GF-D8 (cell line): Measurements from ENCODE around the gene MUC22.

Experiments
- DNase-seq: peaks from one replicate; lab custom pipeline; 2025; lab: John Stamatoyannopoulos, UW

The MUC22 gene

DNA sequence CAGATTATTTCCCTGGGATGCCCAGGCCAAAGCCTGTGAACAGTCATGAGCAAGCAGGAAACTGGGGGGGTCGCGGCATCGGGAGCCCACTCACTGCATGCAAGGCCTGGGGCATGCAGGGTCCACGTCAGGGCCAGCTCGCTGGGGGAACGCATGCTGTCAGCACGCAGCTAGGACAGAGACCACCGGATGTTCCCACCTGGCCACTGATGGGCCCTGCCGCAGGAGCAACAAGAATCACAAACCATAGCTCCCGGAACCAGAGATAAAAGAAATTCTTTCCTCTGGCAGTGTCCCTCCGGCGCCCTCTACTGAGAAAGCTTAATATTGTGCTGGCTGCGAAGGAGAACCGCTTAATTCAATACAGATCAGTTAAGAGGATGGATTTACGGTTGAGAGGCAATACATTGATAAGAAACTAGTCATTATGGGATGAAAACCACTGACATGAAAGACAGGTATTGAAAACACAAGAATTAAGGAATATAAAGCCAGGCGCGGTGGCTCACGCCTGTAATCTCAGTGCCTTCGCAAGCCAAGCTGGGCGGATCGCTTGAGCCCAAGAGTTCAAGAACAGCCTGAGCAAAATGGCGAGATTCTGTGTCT lies 69.5 kb downstream of the MUC22 start:
- no peak for DNase-seq

- DNase-seq = no peak
These were observed 71.6 kb downstream of the MUC22 start for GRCh38 chr6:31081872-31082271.

DNA sequence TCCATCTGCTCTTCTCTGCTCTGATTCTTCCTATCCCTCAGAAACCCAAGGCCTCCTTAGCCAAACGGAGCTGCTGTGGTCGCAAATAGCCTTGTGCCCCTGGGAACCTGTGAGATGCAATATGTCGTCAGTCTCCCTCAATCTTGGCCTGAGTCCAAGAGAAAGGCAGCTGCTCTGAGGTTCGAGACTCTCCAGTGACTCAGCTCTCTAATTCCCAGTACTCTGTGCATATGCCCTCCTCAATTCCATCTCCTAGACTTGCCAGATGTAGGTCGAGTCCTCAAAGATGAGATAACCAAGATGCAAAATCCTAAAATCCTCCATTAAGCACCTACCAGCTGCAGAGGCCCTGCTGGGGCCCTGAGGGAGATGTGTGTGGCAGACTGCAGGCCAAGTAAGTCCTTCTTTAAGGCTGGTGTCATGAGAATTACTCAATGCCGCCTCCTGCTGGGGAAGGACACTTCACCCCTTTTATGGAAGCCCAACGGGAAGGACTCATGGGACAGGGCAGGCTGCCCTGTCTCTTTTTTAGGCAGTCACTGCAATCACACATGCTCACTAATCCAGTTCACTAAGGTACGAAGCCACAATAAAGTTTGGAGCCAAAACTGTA lies 73.6 kb downstream of the MUC22 start:
- DNase-seq = no peak
